ENCODE measurements around the gene WASF3.

DNA sequence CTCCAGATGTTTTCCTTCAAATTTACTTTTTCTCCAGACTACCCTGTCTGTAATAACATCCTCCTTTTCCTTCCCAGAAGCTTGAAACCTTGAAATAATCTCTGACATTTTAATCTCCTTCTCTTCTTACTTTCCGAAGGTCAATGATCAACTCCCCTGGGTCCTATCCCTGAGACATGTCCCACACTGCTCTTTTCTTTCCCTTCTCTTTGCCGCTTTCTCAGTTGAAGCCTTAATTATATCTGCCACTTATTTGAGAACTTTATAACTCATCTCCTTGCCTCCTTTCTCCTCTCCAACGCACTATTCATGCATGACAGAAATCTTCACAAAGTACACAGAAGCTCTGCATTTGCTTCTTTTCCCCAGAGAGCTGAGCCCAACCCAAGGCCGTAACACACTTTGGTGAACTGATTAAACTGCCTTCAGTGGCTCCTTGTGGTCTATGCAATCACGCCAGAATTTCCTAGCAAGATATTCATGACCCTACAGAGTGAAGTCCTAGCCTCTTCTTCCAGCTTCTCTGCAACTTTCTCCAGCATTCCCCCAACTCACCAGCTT is 9.2 kb upstream of the WASF3 start:
- TF ChIP-seq, protein P1, sequence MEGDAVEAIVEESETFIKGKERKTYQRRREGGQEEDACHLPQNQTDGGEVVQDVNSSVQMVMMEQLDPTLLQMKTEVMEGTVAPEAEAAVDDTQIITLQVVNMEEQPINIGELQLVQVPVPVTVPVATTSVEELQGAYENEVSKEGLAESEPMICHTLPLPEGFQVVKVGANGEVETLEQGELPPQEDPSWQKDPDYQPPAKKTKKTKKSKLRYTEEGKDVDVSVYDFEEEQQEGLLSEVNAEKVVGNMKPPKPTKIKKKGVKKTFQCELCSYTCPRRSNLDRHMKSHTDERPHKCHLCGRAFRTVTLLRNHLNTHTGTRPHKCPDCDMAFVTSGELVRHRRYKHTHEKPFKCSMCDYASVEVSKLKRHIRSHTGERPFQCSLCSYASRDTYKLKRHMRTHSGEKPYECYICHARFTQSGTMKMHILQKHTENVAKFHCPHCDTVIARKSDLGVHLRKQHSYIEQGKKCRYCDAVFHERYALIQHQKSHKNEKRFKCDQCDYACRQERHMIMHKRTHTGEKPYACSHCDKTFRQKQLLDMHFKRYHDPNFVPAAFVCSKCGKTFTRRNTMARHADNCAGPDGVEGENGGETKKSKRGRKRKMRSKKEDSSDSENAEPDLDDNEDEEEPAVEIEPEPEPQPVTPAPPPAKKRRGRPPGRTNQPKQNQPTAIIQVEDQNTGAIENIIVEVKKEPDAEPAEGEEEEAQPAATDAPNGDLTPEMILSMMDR (conservative IDR thresholded peaks at IDR 0.05; ENCODE audit: low read depth, low read length) = no peak
- TF ChIP-seq EZH2 (IDR thresholded peaks at IDR 0.05; ENCODE audit: borderline replicate concordance, low read depth, low read length, poor library complexity, severe bottlenecking) = no peak

Data from A673 (cell line).